SK-N-SH (cell line): ENCODE results near the gene OR4K14. TPM values are rescaled to one million over a fixed set of nuclear protein-coding genes. Genes with fewer than 3 reads are reported as not detected.

Source experiments
- CTCF ChIA-PET: fragments of 300-600, 350-600 bp; formaldehyde crosslinking; extraction: SDS; loops from one replicate; lab custom pipeline; 2021; lab: Yijun Ruan, JAX
- POLR2A ChIA-PET: fragments of 350-600 bp; sonication (Branson Sonifier 250); formaldehyde crosslinking; extraction: SDS; loops from one replicate; lab custom pipeline; 2020; ENCODE audit warnings: antibody characterized with exemption, inconsistent platforms; lab: Yijun Ruan, JAX
- DNase-seq: peaks from one replicate; pipeline ENCODE4 v3.0.0; 2012
- H2AFZ ChIP-seq: fragments of 200-600 bp; sonication (generic); 2 replicates; pipeline ENCODE4 v1.8.1; 2016; ENCODE audit warnings: antibody characterized with exemption, mild to moderate bottlenecking, low read depth
- H3F3A ChIP-seq: fragments of 200-600 bp; sonication (generic); replicated peaks from 2 replicates; pipeline ENCODE3; 2016; ENCODE audit warnings: antibody characterized with exemption, mild to moderate bottlenecking; ENCODE audit not compliant: insufficient read depth
- H3K27ac ChIP-seq, 2 experiments: fragments of 200-500 bp in 1 of 2; fragments of 200-600 bp in 1 of 2; sonication (Bioruptor generic) in 1 of 2; sonication (generic), shearing (Covaris generic) in 1 of 2; 2 replicates each; pipeline versions ENCODE4 v1.5.1 to v1.6.1; 2014 to 2016; ENCODE audit warnings: low read depth in 2 of 2, inconsistent platforms in 1 of 2, low read length in 1 of 2, mild to moderate bottlenecking in 1 of 2, mixed read lengths in 1 of 2
- H3K27me3 ChIP-seq: fragments of 200-600 bp; sonication (generic), shearing (Covaris generic); 2 replicates; pipeline ENCODE4 v1.6.1; 2016; ENCODE audit warnings: mixed run types; ENCODE audit not compliant: insufficient read depth
- H3K36me3 ChIP-seq, 2 experiments: fragments of 200-500 bp in 1 of 2; fragments of 200-600 bp in 1 of 2; sonication (Bioruptor generic) in 1 of 2; sonication (generic) in 1 of 2; replicated peaks in 1 of 2; 2 replicates each; pipeline versions ENCODE3 to v1.5.1; 2014 to 2016; ENCODE audit warnings: low read length in 1 of 2, mild to moderate bottlenecking in 1 of 2; ENCODE audit not compliant: insufficient read depth in 2 of 2, control insufficient read depth in 1 of 2
- H3K4me1 ChIP-seq, 2 experiments: fragments of 200-500 bp in 1 of 2; fragments of 200-600 bp in 1 of 2; sonication (Bioruptor generic) in 1 of 2; sonication (generic), shearing (Covaris generic) in 1 of 2; 2 replicates each; pipeline versions ENCODE4 v1.5.1 to v1.6.1; 2014 to 2016; ENCODE audit warnings: low read depth in 1 of 2, low read length in 1 of 2, mixed run types in 1 of 2; ENCODE audit not compliant: insufficient read depth in 2 of 2, control insufficient read depth in 1 of 2
- H3K4me2 ChIP-seq: fragments of 200-600 bp; sonication (generic), shearing (Covaris generic); 2 replicates; pipeline ENCODE4 v1.6.1; 2017; ENCODE audit warnings: mixed run types
- H3K4me3 ChIP-seq, 2 experiments: fragments of 200-500 bp in 1 of 2; fragments of 200-600 bp in 1 of 2; sonication (Bioruptor generic) in 1 of 2; sonication (generic), shearing (Covaris generic) in 1 of 2; 2 replicates each; pipeline versions ENCODE4 v1.5.1 to v1.8.1; 2014 to 2016; ENCODE audit warnings: low read depth in 2 of 2, inconsistent platforms in 1 of 2, low read length in 1 of 2, mild to moderate bottlenecking in 1 of 2, mixed read lengths in 1 of 2, moderate library complexity in 1 of 2
- H3K79me2 ChIP-seq: fragments of 200-600 bp; sonication (generic); 2 replicates; pipeline ENCODE4 v1.8.1; 2017; ENCODE audit warnings: mild to moderate bottlenecking; ENCODE audit not compliant: insufficient read depth
- H3K9ac ChIP-seq: fragments of 200-600 bp; sonication (generic); 2 replicates; pipeline ENCODE4 v1.6.1; 2017; ENCODE audit warnings: mixed run types
- H3K9me2 ChIP-seq: fragments of 200-600 bp; sonication (generic); 2 replicates; pipeline ENCODE4 v1.6.1; 2017; ENCODE audit warnings: mixed run types
- H3K9me3 ChIP-seq: fragments of 200-600 bp; sonication (generic); 2 replicates; pipeline ENCODE4 v1.6.1; 2017; ENCODE audit warnings: mixed run types, mild to moderate bottlenecking, moderate library complexity
- H4K20me1 ChIP-seq: fragments of 200-600 bp; sonication (generic); 2 replicates; pipeline ENCODE4 v1.6.1; 2017; ENCODE audit warnings: mild to moderate bottlenecking, mixed run types; ENCODE audit not compliant: insufficient read depth
- CHD2 ChIP-seq: fragments of 150-350 bp; IDR thresholded peaks from 2 replicates; pipeline ENCODE4 v1.6.1; 2018; ENCODE audit warnings: low read length; ENCODE audit not compliant: partially characterized antibody
- CTCF ChIP-seq: fragments of 200-600 bp; sonication (generic); IDR thresholded peaks from 2 replicates; pipeline ENCODE4 v1.6.1; 2017; ENCODE audit warnings: antibody characterized with exemption, mild to moderate bottlenecking, moderate library complexity
- ELF1 ChIP-seq: IDR thresholded peaks from 2 replicates; pipeline ENCODE4 v1.4.0; 2012
- EP300 ChIP-seq, 2 experiments: IDR thresholded peaks; 2 replicates each; pipeline versions ENCODE4 v1.4.0 to v1.6.1; 2012; ENCODE audit warnings: borderline replicate concordance in 1 of 2, low read depth in 1 of 2, low read length in 1 of 2
- EZH2phosphoT487 ChIP-seq: fragments of 200-600 bp; sonication (generic); IDR thresholded peaks from 2 replicates; pipeline ENCODE4 v1.6.1; 2017; ENCODE audit warnings: low read depth, mixed run types, mild to moderate bottlenecking, antibody characterized with exemption, moderate library complexity, borderline replicate concordance
- FOSL2 ChIP-seq: IDR thresholded peaks from 2 replicates; pipeline ENCODE4 v1.4.0; 2012; ENCODE audit warnings: low read depth, mild to moderate bottlenecking, moderate library complexity, borderline replicate concordance
- MEF2A ChIP-seq: IDR thresholded peaks from 2 replicates; pipeline ENCODE4 v1.4.0; 2012; ENCODE audit warnings: low read depth, borderline replicate concordance
- PBX3 ChIP-seq: IDR thresholded peaks from 2 replicates; pipeline ENCODE4; 2012
- POLR2AphosphoS5 ChIP-seq: IDR thresholded peaks from 2 replicates; pipeline ENCODE4 v1.6.1; 2012; ENCODE audit warnings: low read depth, low read length
- RAD21 ChIP-seq: IDR thresholded peaks from 2 replicates; pipeline ENCODE4 v1.6.1; 2012; ENCODE audit warnings: mild to moderate bottlenecking, low read length
- RCOR1 ChIP-seq: fragments of 150-350 bp; IDR thresholded peaks from 2 replicates; pipeline ENCODE4 v1.6.1; 2017; ENCODE audit warnings: antibody characterized with exemption, low read length
- SIN3A ChIP-seq: IDR thresholded peaks from 2 replicates; pipeline ENCODE4 v1.6.1; 2012; ENCODE audit warnings: low read depth, mild to moderate bottlenecking, low read length, moderate library complexity, borderline replicate concordance
- TAF1 ChIP-seq: IDR thresholded peaks from 2 replicates; pipeline ENCODE4 v1.6.1; 2012; ENCODE audit warnings: low read depth, mild to moderate bottlenecking, low read length, moderate library complexity, borderline replicate concordance
- TCF12 ChIP-seq: IDR thresholded peaks from 2 replicates; pipeline ENCODE4 v1.4.0; 2012
- WGBS: methylation state at CpG from one replicate; pipeline ENCODE4 v1.1.6; 2017; ENCODE audit warnings: low lambda C conversion rate; 5-methylcytosine and 5-hydroxymethylcytosine counted together
- polyA plus RNA-seq, 3 experiments: library from polyadenylated mRNA; depleted of rRNA; stranded (reverse); fragments of >200 nt; gene quantifications; 2 replicates each; pipeline ENCODE4 v1.2.3, GENCODE V29; 2012

OR4K14 gene
- polyA plus RNA-seq, 1 of the 3 experiments (the other 2 are of a cell fraction), result not detected

GRCh38 chr14:20008156-20008555, 11.0 kb downstream of the OR4K14 start (continued):
- TF ChIP-seq POLR2AphosphoS5 (no peak), PBX3 (no peak), TAF1 (no peak), EP300 (IDR thresholded peaks at IDR 0.05; ENCODE audit: borderline replicate concordance in 1 of 2, low read depth in 1 of 2, low read length in 1 of 2) (no peak), RAD21 (no peak), EZH2phosphoT487 (no peak), ELF1 (no peak), CTCF (no peak), TCF12 (no peak), FOSL2 (no peak)

GRCh38 chr14:20002319-20002718, 16.8 kb downstream of the OR4K14 start:
- TF ChIP-seq MEF2A (no peak), CHD2 (no peak), RCOR1 (no peak), SIN3A (no peak)
- TF ChIP-seq, all 33 proteins: peak for 0
- ChIA-PET POLR2A (no interaction called here), CTCF (no interaction called here)
- Histone ChIP-seq H3K79me2 (no peaks in the 10 kb centered on the region), H3F3A (no peaks in the 10 kb centered on the region), H3K9me2 (0 out of 2 replicates have a peak, but pooled peaks cover 3% of the 10 kb centered on the region), H3K36me3 (no peaks in the 10 kb centered on the region), H3K9me3 (no peaks in the 10 kb centered on the region), H3K4me2 (no peak overlapping the region), H3K4me3 (no peak overlapping the region), H3K4me1 (no peaks in the 10 kb centered on the region), H3K27me3 (no peaks in the 10 kb centered on the region), H4K20me1 (no peaks in the 10 kb centered on the region), H3K27ac (no peak overlapping the region), H3K9ac (no peak overlapping the region), H2AFZ (no peak overlapping the region)
- no peak for DNase-seq
- 20% methylated on average over 7 of the region's 7 CpGs for WGBS

GRCh38 chr14:20001863-20002262, 17.2 kb downstream of the OR4K14 start, which contains the start of gene OR4Q2:
Gene OR4Q2 (plus strand): TSS chr14:20002163.
- Histone ChIP-seq H2AFZ (no peak within 1 kb of the TSS), H3K79me2 (no peaks in the 10 kb centered on the region), H4K20me1 (no peaks in the 10 kb centered on the region), H3K4me2 (no peak within 1 kb of the TSS), H3K27me3 (no peaks in the 10 kb centered on the region), H3K9me3 (no peaks in the 10 kb centered on the region), H3K9me2 (0 out of 2 replicates have a peak, but pooled peaks cover 3% of the 10 kb centered on the region), H3K4me1 (no peaks in the 10 kb centered on the region), H3F3A (no peaks in the 10 kb centered on the region), H3K36me3 (no peaks in the 10 kb centered on the region), H3K27ac (no peak within 1 kb of the TSS), H3K4me3 (no peak within 1 kb of the TSS), H3K9ac (no peak within 1 kb of the TSS)
- POLR2A ChIA-PET, result no interaction called here
- no peak for TF ChIP-seq CTCF
- DNase-seq, result no peak
- CTCF ChIA-PET, result no interaction called here
